G401 (cell line): Measurements from ENCODE around the gene RLN2. TPM values are rescaled to one million over a fixed set of nuclear protein-coding genes. Genes with fewer than 3 reads are reported as not detected.
"Not testable (repeated sequence)": the region's sequence is repeated elsewhere in the genome, so short reads cannot be mapped to it uniquely, and the experiment has no call there.

Experiments
- DNase-seq: peaks from one replicate; pipeline ENCODE4 v3.0.0-alpha.2; 2015; ENCODE audit warnings: low spot score
- in situ Hi-C: cut with HindIII; loops from 2 replicates; pipeline ENCODE4 v1.10.0; 2016; ENCODE audit warnings: low sequenced_read_pairs, mixed read lengths
- total RNA-seq: library from RNA; depleted of rRNA; stranded (reverse); fragments of >200 nt; shearing (Covaris generic); gene quantifications from 2 replicates; pipeline ENCODE4 v1.2.3, GENCODE V29; 2014; rRNA removed

RLN2 gene, protein sequence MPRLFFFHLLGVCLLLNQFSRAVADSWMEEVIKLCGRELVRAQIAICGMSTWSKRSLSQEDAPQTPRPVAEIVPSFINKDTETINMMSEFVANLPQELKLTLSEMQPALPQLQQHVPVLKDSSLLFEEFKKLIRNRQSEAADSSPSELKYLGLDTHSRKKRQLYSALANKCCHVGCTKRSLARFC
- total RNA-seq = not detected in 2 replicates

DNA sequence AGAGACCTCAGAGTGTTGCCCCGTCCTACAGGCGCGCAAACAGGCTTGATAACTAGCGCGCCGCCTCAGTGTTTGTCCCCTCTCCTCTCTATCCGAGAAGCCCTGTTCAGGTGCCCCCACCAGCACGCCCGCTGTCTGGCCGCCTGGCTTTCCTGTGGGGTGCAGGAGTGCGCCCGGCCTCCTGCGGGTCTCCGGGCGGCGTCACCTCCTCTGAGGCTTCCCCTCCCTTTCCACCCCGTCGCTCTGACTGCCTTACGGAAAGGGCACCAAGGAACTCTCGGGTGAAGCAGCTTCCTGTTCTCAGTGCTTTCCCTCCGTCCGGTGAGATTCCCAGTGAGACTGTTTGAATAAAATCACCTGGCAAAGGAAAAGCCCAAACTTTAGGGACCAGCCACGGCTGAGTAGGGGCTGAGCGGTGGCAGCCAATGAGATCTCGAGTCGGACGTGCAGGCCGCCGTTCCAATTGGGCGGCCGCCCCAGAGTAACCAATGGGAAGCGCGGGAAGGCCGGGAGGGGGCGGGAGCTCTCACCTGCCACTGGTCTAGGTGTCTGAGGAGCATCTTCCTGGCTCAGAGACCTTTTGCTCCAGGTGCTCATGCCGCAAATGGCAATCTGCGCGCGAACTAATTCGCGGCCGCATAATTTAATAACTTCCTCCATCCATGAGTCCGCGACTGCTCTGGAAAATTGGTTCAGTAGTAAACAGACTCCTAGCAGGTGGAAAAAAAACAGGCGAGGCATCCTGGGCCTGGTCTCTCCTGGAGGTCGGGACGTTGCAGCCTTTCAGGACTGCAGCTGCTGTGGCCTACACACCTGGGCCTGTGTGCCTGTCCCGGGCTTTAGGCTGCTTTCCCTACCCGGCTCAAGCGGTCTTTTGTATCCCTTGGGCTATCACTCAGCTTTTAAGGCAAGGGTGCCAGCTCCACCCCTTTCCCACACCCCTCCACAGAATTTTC, at the start of gene RLN2:
RLN2 (minus strand) TSS at position 877 of the 956 bp plus-strand sequence; CDS start at position 741, 136 bp downstream.
- DNase-seq = peak; percentile 35
- in situ Hi-C loops = not testable (repeated sequence)

- no peak for DNase-seq
Observed at GRCh38 chr9:5354184-5354583, 49.7 kb upstream of the RLN2 start.

GRCh38 chr9:5352637-5353248, 48.2 kb upstream of the RLN2 start:
- in situ Hi-C loops = no loop called here
- no peak for DNase-seq

More at GRCh38 chr9:5354184-5354583, 49.7 kb upstream of the RLN2 start:
- in situ Hi-C loops = no loop called here

GRCh38 chr9:5338992-5339981, 34.8 kb upstream of the RLN2 start, which contains the start of gene RLN1:
TSS of gene RLN1 (minus strand) at chr9:5339876. CDS start at chr9:5339746, 130 bp downstream.
- DNase-seq = peak; percentile 37
- in situ Hi-C loops = not testable (repeated sequence)

- no peak for DNase-seq
- in situ Hi-C loops = no loop called here
Observed at GRCh38 chr9:5336688-5337087, 32.2 kb upstream of the RLN2 start.

- in situ Hi-C loops, DNase-seq: not testable (repeated sequence)
Observed at GRCh38 chr9:5331276-5331675, 26.8 kb upstream of the RLN2 start.

- DNase-seq = no peak
- in situ Hi-C loops = no loop called here
Observed at GRCh38 chr9:5326893-5327548, 22.5 kb upstream of the RLN2 start.

DNA sequence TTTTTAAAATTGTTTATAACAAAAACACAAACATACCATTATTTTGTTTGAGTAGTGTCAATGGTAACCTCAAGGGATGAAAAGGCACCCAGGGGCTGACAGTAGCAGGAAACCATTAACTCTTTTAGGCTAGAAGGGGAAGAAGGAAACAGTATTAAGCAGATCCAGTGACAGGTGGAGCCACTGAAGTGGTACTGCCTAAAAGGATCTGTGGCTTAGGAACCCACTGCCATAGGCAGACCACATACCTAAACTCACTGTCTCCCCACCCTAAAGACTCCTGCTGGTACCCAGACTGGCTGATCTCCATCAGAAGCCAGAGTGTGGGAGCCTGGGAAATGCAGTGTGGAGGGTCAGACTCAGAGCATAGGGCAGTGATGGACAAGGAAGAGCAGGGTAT, 21.7 kb upstream of the RLN2 start:
- no peak for DNase-seq
- in situ Hi-C loops = no loop called here

DNA sequence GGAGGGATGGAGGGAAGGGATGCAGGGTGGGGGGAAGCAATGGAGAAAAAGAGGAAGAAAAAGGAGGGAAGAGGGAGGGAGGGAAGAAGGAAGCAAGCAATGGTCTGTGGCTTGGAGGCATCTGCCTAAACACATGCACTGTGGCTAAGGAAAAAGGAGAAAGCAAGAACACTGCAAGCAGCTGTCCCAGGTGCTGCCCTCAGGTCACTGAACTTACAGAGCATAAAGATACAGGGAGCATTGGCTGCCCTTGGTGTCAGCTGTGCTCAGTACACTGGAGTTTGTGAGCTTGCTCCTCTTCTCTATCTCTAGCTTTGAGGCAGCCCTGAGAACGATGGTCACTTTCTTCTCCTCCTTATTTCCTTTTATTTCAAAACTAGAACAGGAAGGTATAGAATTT, 17.1 kb upstream of the RLN2 start:
- in situ Hi-C loops, DNase-seq: not testable (repeated sequence)

GRCh38 chr9:5321058-5321457, 16.5 kb upstream of the RLN2 start:
- in situ Hi-C loops = no loop called here
- DNase-seq = no peak

- in situ Hi-C loops, DNase-seq: not testable (repeated sequence)
Observed at GRCh38 chr9:5316406-5316805, 11.9 kb upstream of the RLN2 start.

- in situ Hi-C loops = no loop called here
- DNase-seq = no peak
Observed at GRCh38 chr9:5315187-5315923, 10.8 kb upstream of the RLN2 start.

- DNase-seq = no peak
- in situ Hi-C loops = no loop called here
Observed at GRCh38 chr9:5310851-5311250, 6.3 kb upstream of the RLN2 start.

DNA sequence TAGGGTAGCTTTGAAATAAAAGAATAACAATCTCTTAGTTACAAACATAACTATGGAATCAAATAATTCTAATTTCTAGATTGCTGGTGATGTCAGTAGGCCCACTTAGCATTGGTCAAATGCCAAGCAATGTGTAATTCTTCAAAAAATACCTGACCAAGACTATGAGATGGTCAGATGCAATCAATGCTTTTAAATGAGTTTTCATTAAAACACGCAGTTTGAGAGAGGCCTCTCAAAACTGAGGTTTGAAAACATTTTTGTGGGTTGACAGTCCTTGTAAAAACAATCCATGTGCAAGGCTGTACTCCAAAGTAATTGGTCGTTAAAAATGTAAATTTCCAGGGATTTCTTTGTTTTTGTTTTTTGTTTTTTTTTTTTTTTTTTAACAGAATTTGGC, 1.2 kb upstream of the RLN2 start:
- in situ Hi-C loops = no loop called here
- no peak for DNase-seq

DNA sequence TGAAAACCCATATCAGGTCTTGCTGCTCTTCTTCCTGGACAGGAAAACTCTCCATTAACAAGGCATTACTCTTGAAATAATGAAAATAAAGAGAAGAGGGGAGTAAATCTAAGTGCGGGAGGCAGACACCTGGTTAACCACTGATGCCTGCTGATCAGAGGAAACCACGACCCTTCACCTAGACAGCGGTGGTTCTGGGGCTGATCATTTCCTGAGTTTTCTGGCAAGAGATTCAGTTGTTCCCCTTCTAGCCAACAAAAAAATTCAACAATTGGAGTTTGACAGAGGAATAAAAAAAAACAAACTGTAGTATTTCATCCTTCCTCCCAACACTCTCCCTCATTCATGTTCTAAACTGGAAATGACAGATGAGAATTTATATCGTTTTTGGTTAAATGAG, 3.0 kb downstream of the RLN2 start:
- in situ Hi-C loops = no loop called here
- no peak for DNase-seq

DNA sequence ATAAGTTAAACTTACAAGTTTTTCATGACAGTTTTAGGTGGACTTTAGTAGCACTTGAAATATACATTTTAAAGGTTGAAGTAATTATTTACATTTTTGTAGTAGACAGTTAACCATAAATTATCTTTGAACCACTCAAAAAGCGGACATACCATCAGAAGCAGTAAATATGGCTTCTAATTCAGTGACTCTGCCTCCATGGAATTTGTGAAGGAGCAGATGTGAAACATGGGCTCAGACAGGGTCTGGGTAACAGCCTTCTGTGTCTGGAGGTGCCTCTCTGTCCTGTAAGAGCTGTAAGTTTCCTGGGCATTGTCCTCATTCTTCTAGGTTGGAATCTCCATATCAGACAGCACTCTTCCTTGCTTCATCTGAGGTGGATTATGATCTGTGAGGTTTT, 12.4 kb downstream of the RLN2 start:
- no peak for DNase-seq
- in situ Hi-C loops = no loop called here

DNA sequence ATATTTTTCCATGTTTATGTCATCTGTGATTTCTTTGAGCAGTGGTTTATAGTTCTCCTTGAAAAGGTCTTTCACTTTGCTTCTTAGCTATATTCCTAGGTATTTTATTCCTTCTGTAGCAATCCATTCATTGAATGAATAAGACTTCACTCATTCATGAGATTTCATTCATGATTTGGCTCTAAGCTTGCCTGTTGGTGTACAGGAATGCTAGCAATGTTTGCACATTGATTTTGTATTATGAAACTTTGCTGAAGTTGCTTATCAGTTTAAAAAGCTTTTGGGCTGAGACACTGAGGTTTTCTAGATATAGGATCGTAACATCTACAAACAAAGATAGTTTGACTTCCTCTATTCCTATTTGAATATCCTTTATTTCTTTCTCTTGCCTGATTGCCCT, 15.9 kb downstream of the RLN2 start:
- DNase-seq = no peak
- in situ Hi-C loops = no loop called here

DNA sequence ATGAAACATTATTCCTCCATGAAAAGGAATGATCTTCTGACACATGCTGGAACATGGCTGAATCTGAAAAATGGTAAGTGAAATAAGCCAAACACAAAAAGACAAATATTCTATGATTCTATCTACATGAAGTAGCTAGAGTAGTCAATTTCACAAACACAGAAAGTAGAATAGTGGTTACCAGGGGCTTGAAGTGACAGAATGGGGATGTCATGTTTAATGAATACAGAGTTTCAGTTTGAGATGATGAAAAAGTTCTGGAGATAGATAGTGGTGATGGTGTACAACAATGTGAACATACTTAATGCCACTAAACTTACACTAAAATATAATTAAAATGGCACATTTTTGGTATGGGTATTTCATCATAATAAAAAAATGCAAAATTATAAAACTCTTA, 18.3 kb downstream of the RLN2 start:
- in situ Hi-C loops = no loop called here
- DNase-seq = no peak
